ENCODE data around the gene PLCH1. TPM values are rescaled to one million over a fixed set of nuclear protein-coding genes. Genes with fewer than 3 reads are reported as not detected.

The PLCH1 gene
- total and polyA plus RNA-seq, 10 of the 15 experiments (the other 5 are each of a cell fraction or from before 2014, with no cell fraction given): 0.03 to 0.22 (median 0.04) TPM; not detected in 5

DNA sequence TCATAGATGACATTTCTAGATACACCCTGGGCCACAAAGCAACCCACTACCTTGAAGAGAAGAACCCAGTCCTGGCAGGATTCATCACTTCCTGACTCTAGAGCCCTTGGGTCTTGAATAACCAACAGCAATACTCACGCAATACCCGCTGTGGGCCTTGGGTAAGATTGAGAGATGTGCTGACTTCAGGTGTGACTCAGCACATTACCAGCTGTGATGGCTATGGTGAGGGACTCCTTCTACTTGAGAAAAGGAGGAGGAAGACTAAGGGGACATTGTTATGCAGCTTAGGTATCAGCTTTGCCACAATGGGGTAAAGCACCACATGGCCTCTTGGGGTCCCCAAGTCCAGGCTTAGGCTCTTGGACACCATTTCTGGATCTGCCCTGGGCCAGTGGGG, 46.3 kb upstream of the PLCH1 start:
- no peak overlapping the region for H3K4me3 ChIP-seq
- H3K27me3 ChIP-seq (replicated peaks in 1 of 2; ENCODE audit: control insufficient read depth in 2 of 2, insufficient read depth in 2 of 2, low read length in 1 of 2): no peaks in the 10 kb centered on the region
- no peaks in the 10 kb centered on the region for H3K79me2 ChIP-seq (ENCODE audit: control insufficient read depth, insufficient read depth, low read length)
- intact Hi-C loops (cut with micrococcal nuclease; ENCODE audit: unreplicated experiment) (no loop called here), in situ Hi-C loops (cut with MboI) (no loop called here)
- CTCF ChIA-PET: interaction anchor here (1.0 kb wide), 1 partner anchor 14 kb away, joined by 5 read pairs; the partner anchor contains the start of gene C3orf33
- RAD21 ChIA-PET (ENCODE audit: unreplicated experiment): interaction anchor here (0.9 kb wide), 1 partner anchor 15 kb away, joined by 3 read pairs; the partner anchor contains the start of gene C3orf33
- TF ChIP-seq IKZF1 (conservative IDR thresholded peaks at IDR 0.05) (no peak), NR2C1 (IDR thresholded peaks at IDR 0.05) (no peak), ZBTB4 (CRISPR knock-in tag; IDR thresholded peaks at IDR 0.05) (no peak), SRF (IDR thresholded peaks at IDR 0.05; ENCODE audit: low read depth in 2 of 2, low read length in 2 of 2) (no peak), RELB (IDR thresholded peaks at IDR 0.05; ENCODE audit: low read depth) (no peak), WRNIP1 (IDR thresholded peaks at IDR 0.05; ENCODE audit: borderline replicate concordance, low read depth, low read length) (no peak), CHD4 (IDR thresholded peaks at IDR 0.05) (no peak), JUNB (IDR thresholded peaks at IDR 0.05) (no peak), RBBP5 (conservative IDR thresholded peaks at IDR 0.05) (no peak), DPF2 (IDR thresholded peaks at IDR 0.05) (no peak), PAX8 (IDR thresholded peaks at IDR 0.05) (no peak), FOXK2 (IDR thresholded peaks at IDR 0.05) (no peak), TAF1 (IDR thresholded peaks at IDR 0.05; ENCODE audit: borderline replicate concordance, low read depth, low read length) (no peak), RAD51 (IDR thresholded peaks at IDR 0.05) (no peak), MEF2A (IDR thresholded peaks at IDR 0.05; ENCODE audit: insufficient read depth, low read depth, low read length) (no peak), EED (IDR thresholded peaks at IDR 0.05; ENCODE audit: low read depth) (no peak), SMAD1 (IDR thresholded peaks at IDR 0.05; ENCODE audit: low read depth, partially characterized antibody) (no peak), SUZ12 (IDR thresholded peaks at IDR 0.05; ENCODE audit: unreplicated experiment) (no peak)
- TF ChIP-seq, protein P1, sequence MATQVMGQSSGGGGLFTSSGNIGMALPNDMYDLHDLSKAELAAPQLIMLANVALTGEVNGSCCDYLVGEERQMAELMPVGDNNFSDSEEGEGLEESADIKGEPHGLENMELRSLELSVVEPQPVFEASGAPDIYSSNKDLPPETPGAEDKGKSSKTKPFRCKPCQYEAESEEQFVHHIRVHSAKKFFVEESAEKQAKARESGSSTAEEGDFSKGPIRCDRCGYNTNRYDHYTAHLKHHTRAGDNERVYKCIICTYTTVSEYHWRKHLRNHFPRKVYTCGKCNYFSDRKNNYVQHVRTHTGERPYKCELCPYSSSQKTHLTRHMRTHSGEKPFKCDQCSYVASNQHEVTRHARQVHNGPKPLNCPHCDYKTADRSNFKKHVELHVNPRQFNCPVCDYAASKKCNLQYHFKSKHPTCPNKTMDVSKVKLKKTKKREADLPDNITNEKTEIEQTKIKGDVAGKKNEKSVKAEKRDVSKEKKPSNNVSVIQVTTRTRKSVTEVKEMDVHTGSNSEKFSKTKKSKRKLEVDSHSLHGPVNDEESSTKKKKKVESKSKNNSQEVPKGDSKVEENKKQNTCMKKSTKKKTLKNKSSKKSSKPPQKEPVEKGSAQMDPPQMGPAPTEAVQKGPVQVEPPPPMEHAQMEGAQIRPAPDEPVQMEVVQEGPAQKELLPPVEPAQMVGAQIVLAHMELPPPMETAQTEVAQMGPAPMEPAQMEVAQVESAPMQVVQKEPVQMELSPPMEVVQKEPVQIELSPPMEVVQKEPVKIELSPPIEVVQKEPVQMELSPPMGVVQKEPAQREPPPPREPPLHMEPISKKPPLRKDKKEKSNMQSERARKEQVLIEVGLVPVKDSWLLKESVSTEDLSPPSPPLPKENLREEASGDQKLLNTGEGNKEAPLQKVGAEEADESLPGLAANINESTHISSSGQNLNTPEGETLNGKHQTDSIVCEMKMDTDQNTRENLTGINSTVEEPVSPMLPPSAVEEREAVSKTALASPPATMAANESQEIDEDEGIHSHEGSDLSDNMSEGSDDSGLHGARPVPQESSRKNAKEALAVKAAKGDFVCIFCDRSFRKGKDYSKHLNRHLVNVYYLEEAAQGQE (IDR thresholded peaks at IDR 0.05; ENCODE audit: low read depth, low read length): no peak
- H3K9me3 ChIP-seq (replicated peaks; ENCODE audit: control insufficient read depth, insufficient read depth, low read length): no peaks in the 10 kb centered on the region; the same call in 2 of the 3 replicates
- H2AFZ ChIP-seq (ENCODE audit: control insufficient read depth, low read depth, low read length): no peak overlapping the region
- no peak overlapping the region for H3K27ac ChIP-seq (ENCODE audit: control insufficient read depth, insufficient read depth)
- FAIRE-seq: no peak
- H3K36me3 ChIP-seq (ENCODE audit: control insufficient read depth in 2 of 2, insufficient read depth in 2 of 2, low read length in 1 of 2): no peaks in the 10 kb centered on the region
- BruUV-seq (replicated peaks): no TSS peak
- no peaks in the 10 kb centered on the region for H4K20me1 ChIP-seq (ENCODE audit: control insufficient read depth, insufficient read depth)
- no peak for DNase-seq (ENCODE audit: low read depth, low spot score)
- no peak for ATAC-seq
- POLR2A ChIA-PET: no interaction called here
- H3K4me2 ChIP-seq (ENCODE audit: control insufficient read depth, insufficient read depth): no peak overlapping the region
- SMC1A ChIA-PET (ENCODE audit: uncharacterized antibody, unreplicated experiment): no interaction called here
- 97% methylated on average over 2 of the region's 2 CpGs for WGBS (ENCODE audit: insufficient coverage, insufficient replicate concordance, low lambda C conversion rate, missing lambda C conversion rate)
- H3K9ac ChIP-seq (ENCODE audit: control insufficient read depth, insufficient read depth, low read length): no peak overlapping the region
- no peaks in the 10 kb centered on the region for H3K4me1 ChIP-seq (ENCODE audit: control insufficient read depth, insufficient read depth, low read length)
